Measurements from ENCODE around the gene PSMG3.
A peak's percentile ranks its signal among the peaks of the same experiment; 100 is the strongest.

PSMG3 gene

DNA sequence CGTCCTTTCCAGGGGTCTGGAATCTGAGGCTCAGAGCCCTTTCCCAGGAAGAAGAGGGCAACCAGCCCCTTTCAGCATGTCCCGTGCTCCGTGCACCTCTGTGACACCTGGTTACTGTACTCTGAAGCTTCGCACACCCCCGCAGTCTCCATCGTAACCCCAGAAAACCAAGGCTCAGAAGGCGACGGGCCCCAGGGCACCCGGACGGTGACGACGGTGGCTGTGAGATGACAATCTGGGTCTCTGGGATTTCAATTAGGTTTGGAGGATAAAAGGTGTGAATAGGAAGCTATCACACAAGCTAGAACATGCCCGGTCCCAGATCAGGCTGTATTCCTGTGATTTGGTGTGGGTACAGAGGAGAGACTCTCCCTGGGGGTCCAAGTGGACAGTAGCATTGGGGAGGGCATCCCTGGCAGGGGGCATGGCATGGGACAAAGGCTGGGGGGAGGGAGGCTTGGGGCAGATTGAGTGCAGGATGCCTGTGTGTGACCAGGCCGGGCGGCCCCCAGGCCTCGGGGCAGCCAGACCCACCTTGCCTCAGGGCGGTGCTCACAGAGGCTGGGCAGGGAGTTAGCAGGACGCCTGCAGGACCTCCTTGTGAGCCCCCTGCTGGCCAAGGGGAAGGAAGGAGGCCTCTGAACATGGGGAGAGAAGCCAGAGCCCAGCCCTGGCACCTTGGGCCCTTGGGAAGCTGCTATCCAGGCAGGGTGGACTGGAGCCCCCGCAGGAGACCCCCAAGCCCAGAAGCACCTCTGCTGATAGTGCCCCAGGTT is 23.4 kb upstream of the PSMG3 start:
- TF ChIP-seq, protein P1, sequence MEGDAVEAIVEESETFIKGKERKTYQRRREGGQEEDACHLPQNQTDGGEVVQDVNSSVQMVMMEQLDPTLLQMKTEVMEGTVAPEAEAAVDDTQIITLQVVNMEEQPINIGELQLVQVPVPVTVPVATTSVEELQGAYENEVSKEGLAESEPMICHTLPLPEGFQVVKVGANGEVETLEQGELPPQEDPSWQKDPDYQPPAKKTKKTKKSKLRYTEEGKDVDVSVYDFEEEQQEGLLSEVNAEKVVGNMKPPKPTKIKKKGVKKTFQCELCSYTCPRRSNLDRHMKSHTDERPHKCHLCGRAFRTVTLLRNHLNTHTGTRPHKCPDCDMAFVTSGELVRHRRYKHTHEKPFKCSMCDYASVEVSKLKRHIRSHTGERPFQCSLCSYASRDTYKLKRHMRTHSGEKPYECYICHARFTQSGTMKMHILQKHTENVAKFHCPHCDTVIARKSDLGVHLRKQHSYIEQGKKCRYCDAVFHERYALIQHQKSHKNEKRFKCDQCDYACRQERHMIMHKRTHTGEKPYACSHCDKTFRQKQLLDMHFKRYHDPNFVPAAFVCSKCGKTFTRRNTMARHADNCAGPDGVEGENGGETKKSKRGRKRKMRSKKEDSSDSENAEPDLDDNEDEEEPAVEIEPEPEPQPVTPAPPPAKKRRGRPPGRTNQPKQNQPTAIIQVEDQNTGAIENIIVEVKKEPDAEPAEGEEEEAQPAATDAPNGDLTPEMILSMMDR (conservative IDR thresholded peaks at IDR 0.05; ENCODE audit: low read depth, low read length): peak; percentile 42; the same call in 1 of the 2 replicates
- Histone ChIP-seq H3K79me2 (ENCODE audit: insufficient read depth, low read depth) (no peaks in the 10 kb centered on the region), H3K27ac (no peak overlapping the region), H3K27me3 (ENCODE audit: insufficient read depth, low read depth) (peaks cover 87% of the 10 kb centered on the region), H3K9ac (no peak overlapping the region), H3K36me3 (ENCODE audit: insufficient read depth) (no peaks in the 10 kb centered on the region), H2AFZ (ENCODE audit: low read depth) (no peak overlapping the region), H3K4me2 (no peak overlapping the region), H3K4me1 (ENCODE audit: low read depth, poor library complexity, severe bottlenecking) (no peaks in the 10 kb centered on the region), H4K20me1 (ENCODE audit: insufficient read depth) (no peaks in the 10 kb centered on the region), H3K4me3 (IDR thresholded peaks at IDR 0.05; ENCODE audit: insufficient read depth, low read depth, low read length) (no peak overlapping the region)

DNA sequence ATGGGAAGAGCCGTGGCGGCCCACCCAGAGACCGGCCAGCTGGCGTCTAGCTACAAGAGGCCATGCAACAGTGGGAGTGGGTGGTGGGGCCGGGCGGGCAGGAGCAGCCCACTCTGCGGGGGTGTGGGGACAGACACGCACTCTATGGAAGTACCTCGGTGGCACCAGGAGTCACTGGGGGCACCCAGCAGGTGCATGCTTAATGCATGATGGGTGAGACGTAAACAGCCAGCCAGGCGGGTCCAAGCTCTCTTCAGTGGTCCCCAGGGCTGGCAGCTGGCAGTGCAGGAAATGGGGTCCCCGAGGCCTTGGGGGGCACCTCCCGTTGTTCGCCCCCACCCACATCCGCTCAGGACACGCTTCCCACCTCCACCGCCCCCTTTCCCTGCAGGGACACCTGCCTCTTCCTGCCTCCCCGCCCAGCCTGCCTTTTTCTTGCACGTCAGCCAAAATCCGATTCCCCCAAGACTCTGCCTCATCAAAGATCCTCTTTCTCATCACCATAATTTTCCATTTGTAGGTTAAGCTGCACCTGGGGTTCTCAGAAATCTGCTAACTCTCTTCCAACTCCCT is 22.6 kb upstream of the PSMG3 start:
- H3K79me2 ChIP-seq (ENCODE audit: insufficient read depth, low read depth): no peaks in the 10 kb centered on the region
- peaks cover 87% of the 10 kb centered on the region for H3K27me3 ChIP-seq (ENCODE audit: insufficient read depth, low read depth)
- TF ChIP-seq, protein P1 (conservative IDR thresholded peaks at IDR 0.05; ENCODE audit: low read depth, low read length): no peak
- H3K36me3 ChIP-seq (ENCODE audit: insufficient read depth): no peaks in the 10 kb centered on the region
- no peak overlapping the region for H3K4me3 ChIP-seq (IDR thresholded peaks at IDR 0.05; ENCODE audit: insufficient read depth, low read depth, low read length)
- no peaks in the 10 kb centered on the region for H4K20me1 ChIP-seq (ENCODE audit: insufficient read depth)
- H2AFZ ChIP-seq (ENCODE audit: low read depth): no peak overlapping the region
- H3K4me2 ChIP-seq: no peak overlapping the region
- no peak overlapping the region for H3K9ac ChIP-seq
- H3K27ac ChIP-seq: no peak overlapping the region
- H3K4me1 ChIP-seq (ENCODE audit: low read depth, poor library complexity, severe bottlenecking): no peaks in the 10 kb centered on the region

DNA sequence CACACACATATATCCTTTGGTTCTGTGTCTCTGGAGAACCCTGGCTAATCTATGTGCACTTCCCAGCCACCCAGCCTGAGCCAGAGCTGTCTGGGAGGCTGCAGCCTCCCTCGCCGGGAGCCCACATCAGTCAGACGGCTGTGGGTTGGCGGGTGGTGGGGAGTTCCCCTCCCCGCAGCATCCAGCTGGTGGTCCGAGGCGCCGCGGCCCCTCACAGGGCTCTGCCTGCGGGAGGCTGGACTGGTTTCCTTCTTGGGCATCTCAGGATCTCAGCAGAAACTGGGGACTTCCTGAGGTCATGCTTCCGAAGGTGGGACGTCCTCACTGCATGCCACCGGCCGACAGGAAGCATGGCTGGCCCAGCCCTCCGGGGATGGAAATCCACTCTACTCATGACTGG is 22.0 kb upstream of the PSMG3 start:
- H3K4me1 ChIP-seq (ENCODE audit: low read depth, poor library complexity, severe bottlenecking): no peaks in the 10 kb centered on the region
- H4K20me1 ChIP-seq (ENCODE audit: insufficient read depth): no peaks in the 10 kb centered on the region
- no peak overlapping the region for H3K27ac ChIP-seq
- H3K79me2 ChIP-seq (ENCODE audit: insufficient read depth, low read depth): no peaks in the 10 kb centered on the region
- no peak overlapping the region for H2AFZ ChIP-seq (ENCODE audit: low read depth)
- no peaks in the 10 kb centered on the region for H3K36me3 ChIP-seq (ENCODE audit: insufficient read depth)
- no peak overlapping the region for H3K4me2 ChIP-seq
- no peak overlapping the region for H3K4me3 ChIP-seq (IDR thresholded peaks at IDR 0.05; ENCODE audit: insufficient read depth, low read depth, low read length)
- no peak overlapping the region for H3K9ac ChIP-seq
- TF ChIP-seq, protein P1 (conservative IDR thresholded peaks at IDR 0.05; ENCODE audit: low read depth, low read length): no peak
- peaks cover 87% of the 10 kb centered on the region for H3K27me3 ChIP-seq (ENCODE audit: insufficient read depth, low read depth)

DNA sequence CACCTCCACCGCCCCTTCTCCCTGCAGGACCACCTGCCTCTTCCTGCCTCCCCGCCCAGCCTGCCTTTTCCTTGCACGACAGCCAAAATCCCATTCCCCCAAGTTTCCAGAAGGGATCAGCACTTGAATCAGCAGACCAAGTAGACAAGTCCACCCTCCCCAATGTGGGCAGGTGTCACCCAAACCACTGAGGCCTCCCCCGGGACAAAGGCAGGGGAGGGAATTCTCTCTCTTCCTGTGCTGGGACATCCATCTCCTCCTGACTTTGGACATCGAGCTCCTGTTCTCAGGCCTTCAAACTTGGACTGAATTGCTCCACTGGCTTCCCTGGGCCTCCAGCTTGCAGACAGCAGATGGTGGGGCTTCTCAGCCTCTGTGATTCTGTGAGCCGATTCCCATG is 21.6 kb upstream of the PSMG3 start:
- Histone ChIP-seq H3K4me3 (IDR thresholded peaks at IDR 0.05; ENCODE audit: insufficient read depth, low read depth, low read length) (no peak overlapping the region), H3K4me2 (no peak overlapping the region), H3K9ac (no peak overlapping the region), H2AFZ (ENCODE audit: low read depth) (no peak overlapping the region), H3K27me3 (ENCODE audit: insufficient read depth, low read depth) (peaks cover 87% of the 10 kb centered on the region), H3K4me1 (ENCODE audit: low read depth, poor library complexity, severe bottlenecking) (no peaks in the 10 kb centered on the region), H3K27ac (no peak overlapping the region), H4K20me1 (ENCODE audit: insufficient read depth) (no peaks in the 10 kb centered on the region), H3K36me3 (ENCODE audit: insufficient read depth) (no peaks in the 10 kb centered on the region), H3K79me2 (ENCODE audit: insufficient read depth, low read depth) (no peaks in the 10 kb centered on the region)
- TF ChIP-seq, protein P1 (conservative IDR thresholded peaks at IDR 0.05; ENCODE audit: low read depth, low read length): no peak
